HG03457 (cell line): Measurements from ENCODE around the gene INO80C.
"Not testable (repeated sequence)": the region's sequence is repeated elsewhere in the genome, so short reads cannot be mapped to it uniquely, and the experiment has no call there.

Experiments used
- ATAC-seq: cut with Tn5 transposase; IDR thresholded peaks from one replicate; pipeline ENCODE4 v1.9.1; 2021; ENCODE audit warnings: moderate number of reproducible peaks; ENCODE audit not compliant: unreplicated experiment

Gene INO80C

GRCh38 chr18:35463827-35464226 is 33.9 kb downstream of the INO80C start:
- ATAC-seq = no peak

- no peak for ATAC-seq
Measured at GRCh38 chr18:35463050-35463449, 34.7 kb downstream of the INO80C start.

- no peak for ATAC-seq
Measured at GRCh38 chr18:35460736-35461161, 37.0 kb downstream of the INO80C start.

GRCh38 chr18:35459997-35460396 is 37.8 kb downstream of the INO80C start:
- no peak for ATAC-seq

GRCh38 chr18:35458677-35459441 is 38.9 kb downstream of the INO80C start:
- no peak for ATAC-seq

- ATAC-seq = no peak
Measured at GRCh38 chr18:35458271-35458670, 39.5 kb downstream of the INO80C start.

GRCh38 chr18:35457140-35457704 is 40.5 kb downstream of the INO80C start:
- ATAC-seq = no peak

GRCh38 chr18:35455926-35456763 is 41.6 kb downstream of the INO80C start:
- ATAC-seq = no peak

- no peak for ATAC-seq
Measured at GRCh38 chr18:35454803-35455202, 43.0 kb downstream of the INO80C start.

GRCh38 chr18:35453065-35453464 is 44.7 kb downstream of the INO80C start:
- not testable (repeated sequence) for ATAC-seq

GRCh38 chr18:35451916-35452315 is 45.8 kb downstream of the INO80C start:
- ATAC-seq = no peak

GRCh38 chr18:35451032-35451431 is 46.7 kb downstream of the INO80C start:
- ATAC-seq = no peak

GRCh38 chr18:35444636-35445035 is 53.1 kb downstream of the INO80C start:
- ATAC-seq = no peak

- no peak for ATAC-seq
Measured at GRCh38 chr18:35443847-35444246, 53.9 kb downstream of the INO80C start.

- no peak for ATAC-seq
Measured at GRCh38 chr18:35443434-35443833, 54.3 kb downstream of the INO80C start.

- ATAC-seq = no peak
Measured at GRCh38 chr18:35442701-35443100, 55.1 kb downstream of the INO80C start.

GRCh38 chr18:35441857-35442595 is 55.7 kb downstream of the INO80C start:
- ATAC-seq = no peak

- no peak for ATAC-seq
Measured at GRCh38 chr18:35438480-35439234, 59.1 kb downstream of the INO80C start.

GRCh38 chr18:35437836-35438235 is 59.9 kb downstream of the INO80C start:
- no peak for ATAC-seq

GRCh38 chr18:35436076-35436649 is 61.6 kb downstream of the INO80C start:
- no peak for ATAC-seq
